ENCODE data around the gene IFNLR1. TPM values are rescaled to one million over a fixed set of nuclear protein-coding genes. Genes with fewer than 3 reads are reported as not detected.

Gene IFNLR1
- total RNA-seq, 1 donor from 2014 or later = 5.6 TPM

GRCh38 chr1:24141311-24141997 is 45.6 kb downstream of the IFNLR1 start:
- intact Hi-C loops (cut with micrococcal nuclease) = no loop called here
- Mint-ChIP-seq H3K4me3 (no peak overlapping the region), H3K4me1 (peaks cover 3% of the 10 kb centered on the region), H3K27ac (no peak overlapping the region), H3K27me3 (peaks cover 11% of the 10 kb centered on the region), H3K9me3 (peaks cover 3% of the 10 kb centered on the region), H3K36me3 (ENCODE audit: low read depth) (no peaks in the 10 kb centered on the region)
- DNase-seq = no peak

GRCh38 chr1:24140741-24141181 is 46.3 kb downstream of the IFNLR1 start:
- H3K4me3 Mint-ChIP-seq = no peak overlapping the region
- no peak for DNase-seq
- H3K9me3 Mint-ChIP-seq = peaks cover 10% of the 10 kb centered on the region
- H3K36me3 Mint-ChIP-seq (ENCODE audit: low read depth) = no peaks in the 10 kb centered on the region
- intact Hi-C loops (cut with micrococcal nuclease) = no loop called here
- peaks cover 3% of the 10 kb centered on the region for H3K4me1 Mint-ChIP-seq
- H3K27me3 Mint-ChIP-seq = peaks cover 8% of the 10 kb centered on the region
- no peak overlapping the region for H3K27ac Mint-ChIP-seq

- intact Hi-C loops (cut with micrococcal nuclease) = no loop called here
- Mint-ChIP-seq H3K9me3 (peaks cover 16% of the 10 kb centered on the region), H3K27ac (no peak overlapping the region), H3K4me1 (peaks cover 3% of the 10 kb centered on the region), H3K27me3 (peaks cover 9% of the 10 kb centered on the region), H3K36me3 (ENCODE audit: low read depth) (no peaks in the 10 kb centered on the region), H3K4me3 (no peak overlapping the region)
- no peak for DNase-seq
Observed at GRCh38 chr1:24139841-24140425, 47.2 kb downstream of the IFNLR1 start.

GRCh38 chr1:24139222-24139489 is 47.9 kb downstream of the IFNLR1 start:
- intact Hi-C loops (cut with micrococcal nuclease) = no loop called here
- peaks cover 8% of the 10 kb centered on the region for H3K27me3 Mint-ChIP-seq
- H3K9me3 Mint-ChIP-seq = peaks cover 18% of the 10 kb centered on the region
- no peak overlapping the region for H3K27ac Mint-ChIP-seq
- peaks cover 3% of the 10 kb centered on the region for H3K4me1 Mint-ChIP-seq
- no peak overlapping the region for H3K4me3 Mint-ChIP-seq
- no peak for DNase-seq
- H3K36me3 Mint-ChIP-seq (ENCODE audit: low read depth) = no peaks in the 10 kb centered on the region

DNA sequence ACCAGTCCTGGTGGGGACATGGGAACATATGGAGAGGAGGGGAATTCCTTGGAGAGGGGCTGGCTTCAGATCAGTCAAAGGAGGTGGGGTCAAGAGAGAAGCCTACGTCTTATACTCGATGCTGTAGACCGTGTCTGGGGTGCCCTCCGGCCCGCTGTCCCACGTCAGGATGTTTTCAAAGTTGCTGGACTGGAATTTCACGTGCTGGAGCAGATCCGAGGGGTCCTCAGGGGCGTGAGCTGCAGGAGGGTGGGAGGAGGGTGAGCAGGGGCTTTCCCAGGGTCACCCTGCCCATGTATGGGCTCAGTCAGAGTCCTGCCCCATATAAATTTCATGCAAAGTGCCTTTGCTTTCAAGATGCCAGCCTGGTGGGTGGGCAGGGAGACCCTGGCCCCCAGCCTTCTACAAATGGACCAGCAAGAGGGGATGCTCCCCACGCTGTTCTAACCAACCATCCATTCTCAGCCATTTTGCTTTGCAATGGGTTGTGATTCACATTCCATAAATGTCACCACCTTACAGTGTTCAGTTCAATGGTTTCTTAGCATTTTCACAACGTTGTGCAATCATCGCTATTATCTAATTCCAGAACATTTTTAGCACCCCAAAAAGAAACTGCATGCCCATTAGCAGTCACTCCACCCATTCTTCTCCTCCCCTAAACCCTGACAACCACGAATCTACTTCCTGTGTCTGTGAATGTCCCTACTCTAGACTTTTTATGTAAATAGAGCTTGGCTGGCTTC is 48.4 kb downstream of the IFNLR1 start:
- Mint-ChIP-seq H3K27ac (no peak overlapping the region), H3K4me3 (no peak overlapping the region), H3K36me3 (ENCODE audit: low read depth) (no peaks in the 10 kb centered on the region), H3K27me3 (peaks cover 10% of the 10 kb centered on the region), H3K4me1 (peaks cover 3% of the 10 kb centered on the region), H3K9me3 (peaks cover 18% of the 10 kb centered on the region)
- no peak for DNase-seq
- intact Hi-C loops (cut with micrococcal nuclease) = no loop called here

DNA sequence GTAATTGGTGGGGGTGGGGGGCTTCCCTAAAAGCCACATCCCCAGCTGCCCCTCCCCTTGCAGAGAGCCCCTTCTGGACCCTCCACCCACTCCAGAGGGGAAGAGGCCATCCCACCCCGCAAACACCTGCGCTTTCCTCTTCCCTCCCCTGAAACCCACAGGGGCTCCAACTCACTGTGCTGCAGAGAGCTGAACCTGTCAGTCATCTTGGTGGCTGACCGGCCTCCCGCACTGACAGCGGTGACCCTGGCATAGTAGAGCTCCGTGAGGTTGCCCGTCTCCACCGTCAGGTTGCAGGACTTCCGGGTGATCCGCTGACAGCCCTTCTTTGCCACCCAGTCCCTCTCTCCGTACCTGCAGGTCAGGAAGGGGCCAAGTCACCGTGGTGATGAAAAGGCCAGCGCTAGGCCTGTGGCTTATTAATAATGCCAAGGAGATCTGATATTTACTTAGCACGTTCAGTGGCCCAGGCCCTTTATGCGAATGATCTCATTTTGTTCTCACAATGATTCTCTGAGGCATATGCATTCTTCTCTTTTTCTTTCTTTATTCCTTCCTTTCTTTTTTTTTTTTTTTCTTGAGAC is 50.0 kb downstream of the IFNLR1 start:
- H3K27me3 Mint-ChIP-seq = peaks cover 12% of the 10 kb centered on the region
- H3K9me3 Mint-ChIP-seq = peaks cover 18% of the 10 kb centered on the region
- no peak overlapping the region for H3K27ac Mint-ChIP-seq
- intact Hi-C loops (cut with micrococcal nuclease) = no loop called here
- no peak for DNase-seq
- no peak overlapping the region for H3K4me3 Mint-ChIP-seq
- peaks cover 3% of the 10 kb centered on the region for H3K4me1 Mint-ChIP-seq
- H3K36me3 Mint-ChIP-seq (ENCODE audit: low read depth) = no peaks in the 10 kb centered on the region

DNA sequence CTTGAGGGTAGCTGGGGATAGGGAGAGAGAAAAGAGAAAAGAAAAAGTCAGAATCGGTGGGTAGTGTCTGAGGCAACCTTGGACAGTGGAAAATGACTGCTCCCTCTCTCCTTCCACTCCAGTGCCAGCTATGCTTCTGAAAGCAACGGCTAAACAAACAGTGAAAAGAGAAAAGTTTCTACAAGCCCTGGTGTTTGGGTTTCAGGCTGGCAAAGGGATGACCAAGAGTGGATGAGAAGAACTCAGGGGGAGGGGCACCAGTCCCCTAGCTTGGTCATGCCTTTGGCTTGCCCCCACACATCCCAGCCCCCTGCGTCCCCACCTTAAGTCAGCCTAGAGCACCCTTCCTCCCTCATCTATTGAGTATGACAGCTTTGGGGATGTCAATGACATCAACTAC is 52.7 kb downstream of the IFNLR1 start:
- intact Hi-C loops (cut with micrococcal nuclease) = no loop called here
- Mint-ChIP-seq H3K4me3 (no peak overlapping the region), H3K27me3 (peaks cover 13% of the 10 kb centered on the region), H3K9me3 (peaks cover 27% of the 10 kb centered on the region), H3K4me1 (peaks cover 3% of the 10 kb centered on the region), H3K27ac (no peak overlapping the region), H3K36me3 (ENCODE audit: low read depth) (no peaks in the 10 kb centered on the region)
- DNase-seq = no peak

GRCh38 chr1:24133819-24134218 is 53.3 kb downstream of the IFNLR1 start:
- Mint-ChIP-seq H3K4me3 (no peak overlapping the region), H3K9me3 (peaks cover 29% of the 10 kb centered on the region), H3K4me1 (no peaks in the 10 kb centered on the region), H3K27me3 (peaks cover 13% of the 10 kb centered on the region), H3K36me3 (ENCODE audit: low read depth) (no peaks in the 10 kb centered on the region), H3K27ac (no peak overlapping the region)
- no peak for DNase-seq
- intact Hi-C loops (cut with micrococcal nuclease) = no loop called here

- Mint-ChIP-seq H3K27me3 (peaks cover 13% of the 10 kb centered on the region), H3K36me3 (ENCODE audit: low read depth) (no peaks in the 10 kb centered on the region), H3K4me1 (no peaks in the 10 kb centered on the region), H3K4me3 (no peak overlapping the region), H3K9me3 (peaks cover 18% of the 10 kb centered on the region), H3K27ac (no peak overlapping the region)
- intact Hi-C loops (cut with micrococcal nuclease) = no loop called here
- DNase-seq = no peak
Observed at GRCh38 chr1:24130385-24130784, 56.7 kb downstream of the IFNLR1 start.

DNA sequence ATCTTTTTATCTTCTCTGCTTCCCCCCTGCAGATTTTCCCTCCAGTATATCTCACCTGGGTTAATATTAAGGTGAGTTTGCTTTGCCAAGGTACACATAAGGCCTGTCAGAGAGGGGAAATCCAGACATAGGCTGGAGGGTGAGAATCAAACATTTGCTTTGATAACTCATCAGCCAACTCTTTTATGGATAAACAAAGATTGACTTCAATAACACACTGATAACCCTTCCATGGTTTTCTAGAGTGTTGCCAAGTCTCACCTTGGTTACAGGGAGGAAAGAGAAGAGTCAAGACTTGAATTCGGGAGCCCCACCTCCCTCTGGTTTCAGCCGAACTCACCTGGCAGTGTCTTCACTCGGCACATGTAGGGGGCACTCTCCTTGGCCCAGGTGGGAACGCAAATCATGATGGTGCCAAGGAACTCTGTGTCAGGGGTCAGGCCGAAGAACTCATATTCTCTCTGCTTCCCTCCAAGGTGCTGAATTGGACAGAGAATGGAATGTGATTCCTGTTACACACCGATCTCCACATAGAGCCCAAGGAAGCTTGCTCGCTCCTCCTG is 59.2 kb downstream of the IFNLR1 start:
- intact Hi-C loops (cut with micrococcal nuclease) = no loop called here
- H3K4me1 Mint-ChIP-seq = no peaks in the 10 kb centered on the region
- DNase-seq = no peak
- no peak overlapping the region for H3K4me3 Mint-ChIP-seq
- no peak overlapping the region for H3K27ac Mint-ChIP-seq
- no peaks in the 10 kb centered on the region for H3K36me3 Mint-ChIP-seq (ENCODE audit: low read depth)
- H3K27me3 Mint-ChIP-seq = peaks cover 6% of the 10 kb centered on the region
- peaks cover 11% of the 10 kb centered on the region for H3K9me3 Mint-ChIP-seq

DNA sequence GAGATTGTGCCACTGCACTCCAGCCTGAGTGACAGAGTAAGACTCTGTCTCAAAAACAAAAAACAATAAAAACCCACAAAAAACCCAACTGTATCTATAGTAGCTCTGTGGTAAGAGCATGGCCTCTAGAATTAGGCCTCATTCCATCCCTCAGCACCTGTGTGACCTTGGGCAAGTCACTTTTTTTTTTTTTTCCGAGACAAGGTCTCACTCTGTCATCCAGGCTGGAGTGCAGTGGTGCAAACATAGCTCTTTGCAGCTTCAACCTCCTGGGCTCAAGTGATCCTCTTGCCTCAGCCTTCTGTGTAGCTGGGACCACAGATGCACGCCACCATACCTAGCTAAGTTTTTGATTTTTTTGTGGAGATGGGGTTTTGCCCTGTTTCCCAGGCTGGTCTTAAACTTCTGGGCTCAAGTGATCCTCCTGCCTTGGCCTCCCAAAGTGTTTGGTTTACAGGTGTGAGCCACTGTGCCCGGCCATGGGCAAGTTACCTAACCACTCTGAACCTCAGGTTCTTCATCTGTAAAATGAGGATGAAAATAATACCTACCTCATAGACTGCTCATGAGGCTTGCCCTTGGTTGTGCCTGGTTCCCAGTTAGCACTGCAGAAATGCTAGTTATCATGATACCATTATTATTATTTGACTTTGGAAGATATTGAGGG is 59.8 kb downstream of the IFNLR1 start:
- H3K36me3 Mint-ChIP-seq (ENCODE audit: low read depth) = no peaks in the 10 kb centered on the region
- intact Hi-C loops (cut with micrococcal nuclease) = no loop called here
- peaks cover 11% of the 10 kb centered on the region for H3K9me3 Mint-ChIP-seq
- peaks cover 4% of the 10 kb centered on the region for H3K27me3 Mint-ChIP-seq
- DNase-seq = no peak
- no peaks in the 10 kb centered on the region for H3K4me1 Mint-ChIP-seq
- H3K27ac Mint-ChIP-seq = no peak overlapping the region
- no peak overlapping the region for H3K4me3 Mint-ChIP-seq

DNA sequence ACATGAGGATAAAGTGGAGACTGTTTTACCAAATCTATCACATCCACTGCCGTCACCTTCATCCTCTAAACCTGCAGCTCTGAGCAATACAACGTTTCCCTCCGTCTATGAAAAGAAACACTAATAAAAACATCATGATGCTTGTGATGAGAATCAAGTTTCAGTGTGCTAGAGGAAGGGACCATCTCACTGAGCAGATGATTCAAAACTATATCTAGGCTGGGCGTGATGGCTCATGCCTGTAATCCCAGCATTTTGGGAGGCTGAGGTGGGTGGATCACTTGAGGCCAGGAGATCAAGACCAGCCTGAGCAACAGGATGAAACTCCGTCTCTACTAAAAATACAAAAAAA is 60.4 kb downstream of the IFNLR1 start:
- DNase-seq = no peak
- peaks cover 11% of the 10 kb centered on the region for H3K9me3 Mint-ChIP-seq
- no peak overlapping the region for H3K4me3 Mint-ChIP-seq
- intact Hi-C loops (cut with micrococcal nuclease) = no loop called here
- H3K36me3 Mint-ChIP-seq (ENCODE audit: low read depth) = no peaks in the 10 kb centered on the region
- H3K4me1 Mint-ChIP-seq = no peaks in the 10 kb centered on the region
- H3K27ac Mint-ChIP-seq = no peak overlapping the region
- peaks cover 4% of the 10 kb centered on the region for H3K27me3 Mint-ChIP-seq

DNA sequence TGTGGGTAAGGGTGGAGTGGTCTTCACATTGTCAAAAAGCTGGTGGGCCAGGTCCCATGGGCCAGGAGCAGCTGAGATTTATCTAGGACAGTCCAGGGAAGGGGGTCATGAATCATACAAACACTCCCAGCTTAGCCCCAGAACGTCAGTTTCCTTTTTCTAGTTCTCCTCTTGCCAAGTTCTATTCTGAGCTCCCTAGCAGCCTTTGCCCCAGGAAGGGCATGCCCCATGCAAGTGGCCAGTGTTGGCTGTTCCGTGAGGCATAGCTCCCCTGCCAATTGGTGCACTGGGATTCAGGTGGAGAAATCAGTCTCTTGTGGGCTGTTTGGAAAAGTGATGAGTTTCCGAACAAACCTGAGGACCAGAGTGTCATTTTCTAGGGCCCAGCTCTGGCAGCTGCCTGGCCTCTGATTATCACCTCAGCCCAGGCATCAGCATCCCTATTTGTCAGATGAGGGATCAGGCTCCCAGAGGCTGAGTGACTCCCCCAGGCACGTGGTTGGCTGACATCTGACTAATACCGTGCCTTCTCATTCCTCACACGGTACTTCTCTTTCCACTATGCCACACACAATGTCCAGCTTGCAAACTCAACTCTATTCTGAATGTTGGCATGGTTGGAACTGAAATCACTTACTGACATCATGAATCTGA is 60.9 kb downstream of the IFNLR1 start:
- Mint-ChIP-seq H3K27me3 (peaks cover 4% of the 10 kb centered on the region), H3K27ac (no peak overlapping the region)

More for the DNA sequence above, 60.9 kb downstream of the IFNLR1 start:
- peaks cover 11% of the 10 kb centered on the region for H3K9me3 Mint-ChIP-seq
- H3K4me1 Mint-ChIP-seq = no peaks in the 10 kb centered on the region
- no peak for DNase-seq
- H3K4me3 Mint-ChIP-seq = no peak overlapping the region
- intact Hi-C loops (cut with micrococcal nuclease) = no loop called here
- no peaks in the 10 kb centered on the region for H3K36me3 Mint-ChIP-seq (ENCODE audit: low read depth)

Measured in activated CD4-positive, alpha-beta T cell treated with anti-CD3 and anti-CD28 coated beads, Interleukin-2, amount 10 ng/mL, durations not matched to agents 24 days and 14 days (primary cell).